Erythroblast (primary cell): ENCODE data around the gene TMTC3.

Experiments used
- GATA1 ChIP-seq: IDR thresholded peaks from 2 replicates; pipeline ENCODE4 v1.6.1; 2011; ENCODE audit warnings: low read depth, mild to moderate bottlenecking, control low read depth, low read length, moderate library complexity
- POLR2A ChIP-seq: IDR thresholded peaks from 2 replicates; pipeline ENCODE4 v1.6.1; 2011; ENCODE audit warnings: mild to moderate bottlenecking, low read length

GRCh38 chr12:88242939-88243338 is 100.8 kb downstream of the TMTC3 start:
- TF ChIP-seq POLR2A (no peak), GATA1 (no peak)
